GM12878 (cell line): ENCODE results near the gene HMGXB4.

Source experiments
- CEBPB ChIP-seq, 2 experiments: fragments of 150-350 bp in 1 of 2; IDR thresholded peaks; 2 replicates each; pipeline ENCODE4 v1.6.1; 2012 to 2014; ENCODE audit warnings: low read depth in 2 of 2, low read length in 2 of 2, borderline replicate concordance in 1 of 2, inconsistent platforms in 1 of 2
- HCFC1 ChIP-seq: fragments of 150-350 bp; IDR thresholded peaks from 2 replicates; pipeline ENCODE4 v1.6.1; 2014; ENCODE audit warnings: low read length
- KDM1A ChIP-seq: fragments of 200-600 bp; sonication (generic); IDR thresholded peaks from 2 replicates; pipeline ENCODE4 v1.6.1; 2016; ENCODE audit warnings: borderline replicate concordance
- SP1 ChIP-seq: IDR thresholded peaks from one replicate; pipeline ENCODE4 v1.6.1; 2011; ENCODE audit warnings: low read depth, low read length
- USF2 ChIP-seq: IDR thresholded peaks from 2 replicates; pipeline ENCODE4 v1.6.1; 2011; ENCODE audit warnings: low read depth, low read length, improper control_type of control experiment, borderline replicate concordance
- YBX1 ChIP-seq: fragments of 450-650 bp; IDR thresholded peaks from 2 replicates; pipeline ENCODE4 v1.6.1; 2016; ENCODE audit warnings: antibody characterized with exemption
- TF ChIP-seq, protein P1 (sequence below): fragments of 450-650 bp; IDR thresholded peaks from 2 replicates; pipeline ENCODE4 v1.6.1; 2016; ENCODE audit warnings: mild to moderate bottlenecking, moderate library complexity, borderline replicate concordance
- TF ChIP-seq, protein P2 (sequence below): fragments of 450-650 bp; IDR thresholded peaks from 2 replicates; pipeline ENCODE4 v1.6.1; 2017; ENCODE audit warnings: mild to moderate bottlenecking, moderate library complexity

DNA sequence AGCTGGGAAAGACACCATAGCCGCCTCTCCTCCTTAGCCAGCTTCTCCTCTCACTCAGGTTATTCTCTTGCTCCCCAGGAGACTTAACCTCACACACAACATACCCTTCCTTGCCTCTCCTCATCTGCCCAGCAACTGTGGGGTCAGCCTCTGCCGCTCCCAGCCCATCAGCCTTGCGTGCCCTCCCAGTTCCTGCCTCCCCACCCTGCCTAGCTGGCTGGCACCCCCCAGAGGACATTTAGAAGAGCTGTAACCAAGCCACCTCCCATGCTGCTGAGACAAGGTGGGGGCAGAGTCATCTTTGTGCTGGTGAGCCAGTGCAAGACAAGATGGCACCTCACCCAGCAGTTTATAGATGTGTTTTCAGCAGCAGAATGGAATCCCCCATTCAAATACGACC, 80.6 kb downstream of the HMGXB4 start:
- TF ChIP-seq KDM1A (no peak), YBX1 (no peak), SP1 (no peak), CEBPB (IDR thresholded peaks at IDR 0.05; ENCODE audit: borderline replicate concordance in 1 of 2, low read depth in 2 of 2, low read length in 2 of 2) (no peak), HCFC1 (no peak), USF2 (no peak)
- TF ChIP-seq, protein P1, sequence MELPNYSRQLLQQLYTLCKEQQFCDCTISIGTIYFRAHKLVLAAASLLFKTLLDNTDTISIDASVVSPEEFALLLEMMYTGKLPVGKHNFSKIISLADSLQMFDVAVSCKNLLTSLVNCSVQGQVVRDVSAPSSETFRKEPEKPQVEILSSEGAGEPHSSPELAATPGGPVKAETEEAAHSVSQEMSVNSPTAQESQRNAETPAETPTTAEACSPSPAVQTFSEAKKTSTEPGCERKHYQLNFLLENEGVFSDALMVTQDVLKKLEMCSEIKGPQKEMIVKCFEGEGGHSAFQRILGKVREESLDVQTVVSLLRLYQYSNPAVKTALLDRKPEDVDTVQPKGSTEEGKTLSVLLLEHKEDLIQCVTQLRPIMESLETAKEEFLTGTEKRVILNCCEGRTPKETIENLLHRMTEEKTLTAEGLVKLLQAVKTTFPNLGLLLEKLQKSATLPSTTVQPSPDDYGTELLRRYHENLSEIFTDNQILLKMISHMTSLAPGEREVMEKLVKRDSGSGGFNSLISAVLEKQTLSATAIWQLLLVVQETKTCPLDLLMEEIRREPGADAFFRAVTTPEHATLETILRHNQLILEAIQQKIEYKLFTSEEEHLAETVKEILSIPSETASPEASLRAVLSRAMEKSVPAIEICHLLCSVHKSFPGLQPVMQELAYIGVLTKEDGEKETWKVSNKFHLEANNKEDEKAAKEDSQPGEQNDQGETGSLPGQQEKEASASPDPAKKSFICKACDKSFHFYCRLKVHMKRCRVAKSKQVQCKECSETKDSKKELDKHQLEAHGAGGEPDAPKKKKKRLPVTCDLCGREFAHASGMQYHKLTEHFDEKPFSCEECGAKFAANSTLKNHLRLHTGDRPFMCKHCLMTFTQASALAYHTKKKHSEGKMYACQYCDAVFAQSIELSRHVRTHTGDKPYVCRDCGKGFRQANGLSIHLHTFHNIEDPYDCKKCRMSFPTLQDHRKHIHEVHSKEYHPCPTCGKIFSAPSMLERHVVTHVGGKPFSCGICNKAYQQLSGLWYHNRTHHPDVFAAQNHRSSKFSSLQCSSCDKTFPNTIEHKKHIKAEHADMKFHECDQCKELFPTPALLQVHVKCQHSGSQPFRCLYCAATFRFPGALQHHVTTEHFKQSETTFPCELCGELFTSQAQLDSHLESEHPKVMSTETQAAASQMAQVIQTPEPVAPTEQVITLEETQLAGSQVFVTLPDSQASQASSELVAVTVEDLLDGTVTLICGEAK = no peak
- TF ChIP-seq, protein P2, sequence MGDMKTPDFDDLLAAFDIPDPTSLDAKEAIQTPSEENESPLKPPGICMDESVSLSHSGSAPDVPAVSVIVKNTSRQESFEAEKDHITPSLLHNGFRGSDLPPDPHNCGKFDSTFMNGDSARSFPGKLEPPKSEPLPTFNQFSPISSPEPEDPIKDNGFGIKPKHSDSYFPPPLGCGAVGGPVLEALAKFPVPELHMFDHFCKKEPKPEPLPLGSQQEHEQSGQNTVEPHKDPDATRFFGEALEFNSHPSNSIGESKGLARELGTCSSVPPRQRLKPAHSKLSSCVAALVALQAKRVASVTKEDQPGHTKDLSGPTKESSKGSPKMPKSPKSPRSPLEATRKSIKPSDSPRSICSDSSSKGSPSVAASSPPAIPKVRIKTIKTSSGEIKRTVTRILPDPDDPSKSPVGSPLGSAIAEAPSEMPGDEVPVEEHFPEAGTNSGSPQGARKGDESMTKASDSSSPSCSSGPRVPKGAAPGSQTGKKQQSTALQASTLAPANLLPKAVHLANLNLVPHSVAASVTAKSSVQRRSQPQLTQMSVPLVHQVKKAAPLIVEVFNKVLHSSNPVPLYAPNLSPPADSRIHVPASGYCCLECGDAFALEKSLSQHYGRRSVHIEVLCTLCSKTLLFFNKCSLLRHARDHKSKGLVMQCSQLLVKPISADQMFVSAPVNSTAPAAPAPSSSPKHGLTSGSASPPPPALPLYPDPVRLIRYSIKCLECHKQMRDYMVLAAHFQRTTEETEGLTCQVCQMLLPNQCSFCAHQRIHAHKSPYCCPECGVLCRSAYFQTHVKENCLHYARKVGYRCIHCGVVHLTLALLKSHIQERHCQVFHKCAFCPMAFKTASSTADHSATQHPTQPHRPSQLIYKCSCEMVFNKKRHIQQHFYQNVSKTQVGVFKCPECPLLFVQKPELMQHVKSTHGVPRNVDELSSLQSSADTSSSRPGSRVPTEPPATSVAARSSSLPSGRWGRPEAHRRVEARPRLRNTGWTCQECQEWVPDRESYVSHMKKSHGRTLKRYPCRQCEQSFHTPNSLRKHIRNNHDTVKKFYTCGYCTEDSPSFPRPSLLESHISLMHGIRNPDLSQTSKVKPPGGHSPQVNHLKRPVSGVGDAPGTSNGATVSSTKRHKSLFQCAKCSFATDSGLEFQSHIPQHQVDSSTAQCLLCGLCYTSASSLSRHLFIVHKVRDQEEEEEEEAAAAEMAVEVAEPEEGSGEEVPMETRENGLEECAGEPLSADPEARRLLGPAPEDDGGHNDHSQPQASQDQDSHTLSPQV = no peak
